H9 (cell line): ENCODE results near the gene RAB6B. TPM values are rescaled to one million over a fixed set of nuclear protein-coding genes. Genes with fewer than 3 reads are reported as not detected.

Source experiments
- DNase-seq: peaks from one replicate; pipeline ENCODE4 v3.0.0-alpha.2; 2017
- H2AFZ ChIP-seq: one replicate; pipeline ENCODE4 v1.6.1; 2013; ENCODE audit warnings: mild to moderate bottlenecking, low read length, control low read depth, moderate library complexity
- H2AK5ac ChIP-seq: 2 replicates; pipeline ENCODE4 v1.6.1; 2013; ENCODE audit warnings: low read length, control low read depth, mixed read lengths; ENCODE audit not compliant: insufficient read length
- H2BK120ac ChIP-seq: one replicate; pipeline ENCODE4 v1.6.1; 2013; ENCODE audit warnings: low read depth, mild to moderate bottlenecking, low read length, control low read depth, inconsistent platforms; ENCODE audit not compliant: poor library complexity, severe bottlenecking
- H2BK12ac ChIP-seq: 2 replicates; pipeline ENCODE4 v1.6.1; 2013; ENCODE audit warnings: low read length, control low read depth, mixed read lengths, low read depth; ENCODE audit not compliant: insufficient read length
- H2BK15ac ChIP-seq: 2 replicates; pipeline ENCODE4 v1.6.1; 2013; ENCODE audit warnings: low read depth, low read length, control low read depth
- H2BK20ac ChIP-seq: one replicate; pipeline ENCODE4 v1.6.1; 2013; ENCODE audit warnings: low read depth, mild to moderate bottlenecking, low read length, control low read depth, inconsistent platforms; ENCODE audit not compliant: poor library complexity, severe bottlenecking
- H2BK5ac ChIP-seq: 2 replicates; pipeline ENCODE4 v1.6.1; 2013; ENCODE audit warnings: low read length, control low read depth, mixed read lengths; ENCODE audit not compliant: insufficient read length
- H3K14ac ChIP-seq: 2 replicates; pipeline ENCODE4 v1.6.1; 2013; ENCODE audit warnings: low read length, control low read depth; ENCODE audit not compliant: insufficient read depth
- H3K18ac ChIP-seq: 2 replicates; pipeline ENCODE4 v1.6.1; 2013; ENCODE audit warnings: low read depth, mild to moderate bottlenecking, mixed read lengths, low read length, control low read depth; ENCODE audit not compliant: insufficient read length
- H3K23ac ChIP-seq: 2 replicates; pipeline ENCODE4 v1.6.1; 2013; ENCODE audit warnings: low read length, control low read depth, mixed read lengths, low read depth; ENCODE audit not compliant: insufficient read length
- H3K23me2 ChIP-seq: 2 replicates; pipeline ENCODE4 v1.6.1; 2013; ENCODE audit warnings: low read depth, mild to moderate bottlenecking, mixed read lengths, low read length, control low read depth; ENCODE audit not compliant: insufficient read length, poor library complexity, severe bottlenecking
- H3K27ac ChIP-seq: 2 replicates; pipeline ENCODE4 v1.5.1; 2013; ENCODE audit warnings: low read length, control low read depth, mixed read lengths, low read depth; ENCODE audit not compliant: insufficient read length
- H3K27me3 ChIP-seq: 2 replicates; pipeline ENCODE4 v1.6.1; 2013; ENCODE audit warnings: low read length, control low read depth, inconsistent platforms; ENCODE audit not compliant: insufficient read depth
- H3K4ac ChIP-seq: 2 replicates; pipeline ENCODE4 v1.6.1; 2013; ENCODE audit warnings: low read depth, mild to moderate bottlenecking, control low read depth, inconsistent platforms, low read length, moderate library complexity
- H3K4me1 ChIP-seq: 2 replicates; pipeline ENCODE4 v1.6.1; 2013; ENCODE audit warnings: low read length, control low read depth, inconsistent platforms; ENCODE audit not compliant: insufficient read depth
- H3K4me2 ChIP-seq: 2 replicates; pipeline ENCODE4 v1.6.1; 2013; ENCODE audit warnings: low read length, control low read depth, mixed read lengths; ENCODE audit not compliant: insufficient read length, insufficient read depth
- H3K56ac ChIP-seq: 2 replicates; pipeline ENCODE4 v1.6.1; 2013; ENCODE audit warnings: low read depth, mild to moderate bottlenecking, mixed read lengths, low read length, control low read depth; ENCODE audit not compliant: insufficient read length
- H3K79me1 ChIP-seq: 2 replicates; pipeline ENCODE4 v1.6.1; 2013; ENCODE audit warnings: low read depth, mild to moderate bottlenecking, moderate library complexity, low read length, control low read depth, inconsistent platforms; ENCODE audit not compliant: insufficient read depth, poor library complexity, severe bottlenecking
- H3K79me2 ChIP-seq: 2 replicates; pipeline ENCODE4 v1.6.1; 2013; ENCODE audit warnings: low read length, control low read depth, inconsistent platforms; ENCODE audit not compliant: insufficient read depth
- H3K9ac ChIP-seq: 2 replicates; pipeline ENCODE4 v1.6.1; 2013; ENCODE audit warnings: low read length, control low read depth, mixed read lengths; ENCODE audit not compliant: insufficient read length; ENCODE audit errors: extremely low read depth
- H3K9me3 ChIP-seq: one replicate; pipeline ENCODE4 v1.6.1; 2013; ENCODE audit warnings: low read depth, low read length, inconsistent platforms; ENCODE audit not compliant: control insufficient read depth
- H3T11ph ChIP-seq: one replicate; pipeline ENCODE4 v1.6.1; 2013; ENCODE audit warnings: mild to moderate bottlenecking, low read length, control low read depth, inconsistent platforms
- H4K20me1 ChIP-seq: one replicate; pipeline ENCODE4 v1.6.1; 2013; ENCODE audit not compliant: control insufficient read depth, insufficient read length, insufficient read depth
- H4K5ac ChIP-seq: 2 replicates; pipeline ENCODE4 v1.6.1; 2013; ENCODE audit warnings: low read depth, mild to moderate bottlenecking, mixed read lengths, low read length, control low read depth; ENCODE audit not compliant: insufficient read length
- H4K8ac ChIP-seq: replicated peaks from 2 replicates; pipeline ENCODE4 v1.6.1; 2013; ENCODE audit warnings: low read length, control low read depth, mixed read lengths, low read depth; ENCODE audit not compliant: insufficient read length
- H4K91ac ChIP-seq: 2 replicates; pipeline ENCODE4 v1.6.1; 2013; ENCODE audit warnings: low read depth, mild to moderate bottlenecking, moderate library complexity, mixed read lengths, low read length, control low read depth; ENCODE audit not compliant: insufficient read length
- H3K27ac Mint-ChIP-seq, 3 experiments: 2 replicates in 2 of 3; 3 replicates in 1 of 3; pipeline ENCODE4 v1.8.0; 2020 to 2021; ENCODE audit warnings: mixed read lengths in 3 of 3, mild to moderate bottlenecking in 1 of 3, moderate library complexity in 1 of 3
- H3K27me3 Mint-ChIP-seq: 2 replicates; pipeline ENCODE4 v1.8.0; 2021; ENCODE audit warnings: low read depth, mild to moderate bottlenecking, moderate library complexity, mixed read lengths
- H3K36me3 Mint-ChIP-seq, 3 experiments: 2 replicates in 2 of 3; 3 replicates in 1 of 3; pipeline ENCODE4 v1.8.0; 2020 to 2021; ENCODE audit warnings: low read depth in 3 of 3, mixed read lengths in 3 of 3; ENCODE audit not compliant: insufficient read depth in 1 of 3
- H3K4me1 Mint-ChIP-seq, 2 experiments: 2 replicates each; pipeline ENCODE4 v1.8.0; 2020; ENCODE audit warnings: mixed read lengths in 2 of 2
- H3K4me3 Mint-ChIP-seq, 2 experiments: 2 replicates in 1 of 2; 3 replicates in 1 of 2; pipeline ENCODE4 v1.8.0; 2020 to 2021; ENCODE audit warnings: mild to moderate bottlenecking in 2 of 2, mixed read lengths in 2 of 2, moderate library complexity in 1 of 2
- H3K9me3 Mint-ChIP-seq, 2 experiments: 2 replicates in 1 of 2; 3 replicates in 1 of 2; pipeline ENCODE4 v1.8.0; 2020; ENCODE audit warnings: mild to moderate bottlenecking in 2 of 2, mixed read lengths in 2 of 2, moderate library complexity in 1 of 2
- WGBS: extraction: QIAGEN DNeasy Blood & Tissue Kit; methylation state at CpG from one replicate; pipeline ENCODE4 v1.1.7; 2013; ENCODE audit warnings: missing lambda C conversion rate, low lambda C conversion rate, mixed read lengths; ENCODE audit not compliant: insufficient read length; ENCODE audit errors: extremely low coverage; 5-methylcytosine and 5-hydroxymethylcytosine counted together
- total RNA-seq: library from RNA; stranded (reverse); gene quantifications from 2 replicates; pipeline ENCODE4 v1.2.1, GENCODE V29; 2021
- TF ChIP-seq, protein P1 (sequence below): fragments of 200-600 bp; sonication (generic); conservative IDR thresholded peaks from 3 replicates; pipeline ENCODE4 v1.8.0; 2021; ENCODE audit warnings: antibody characterized with exemption, mild to moderate bottlenecking

The RAB6B gene
- total RNA-seq, 1 experiment from 2014 or later = 12.3 TPM

DNA sequence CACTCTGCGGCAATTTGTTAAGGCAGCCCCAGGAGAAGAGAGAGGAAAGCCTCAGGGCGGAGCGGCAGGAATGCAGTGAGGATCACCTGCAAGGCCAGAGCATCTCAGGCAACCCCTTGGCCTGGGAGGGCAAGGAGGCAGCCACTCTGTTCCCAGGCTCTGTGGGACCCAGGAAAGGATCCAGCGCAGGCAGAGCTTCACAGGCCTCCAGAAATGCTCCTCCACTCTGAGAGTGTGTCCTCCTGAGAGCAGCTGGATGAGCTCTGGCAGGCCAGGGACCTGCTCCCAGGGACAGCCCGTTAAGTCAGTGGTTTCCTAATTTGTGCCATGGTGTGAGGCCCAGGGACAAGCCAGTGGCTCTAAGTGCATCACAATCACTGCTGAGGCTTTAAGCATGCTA, 35.2 kb downstream of the RAB6B start:
- H2AK5ac ChIP-seq = no peak overlapping the region
- H3K9me3 ChIP-seq = no peaks in the 10 kb centered on the region
- no peak overlapping the region for H2BK12ac ChIP-seq
- no peak overlapping the region for H2AFZ ChIP-seq
- TF ChIP-seq, protein P1, sequence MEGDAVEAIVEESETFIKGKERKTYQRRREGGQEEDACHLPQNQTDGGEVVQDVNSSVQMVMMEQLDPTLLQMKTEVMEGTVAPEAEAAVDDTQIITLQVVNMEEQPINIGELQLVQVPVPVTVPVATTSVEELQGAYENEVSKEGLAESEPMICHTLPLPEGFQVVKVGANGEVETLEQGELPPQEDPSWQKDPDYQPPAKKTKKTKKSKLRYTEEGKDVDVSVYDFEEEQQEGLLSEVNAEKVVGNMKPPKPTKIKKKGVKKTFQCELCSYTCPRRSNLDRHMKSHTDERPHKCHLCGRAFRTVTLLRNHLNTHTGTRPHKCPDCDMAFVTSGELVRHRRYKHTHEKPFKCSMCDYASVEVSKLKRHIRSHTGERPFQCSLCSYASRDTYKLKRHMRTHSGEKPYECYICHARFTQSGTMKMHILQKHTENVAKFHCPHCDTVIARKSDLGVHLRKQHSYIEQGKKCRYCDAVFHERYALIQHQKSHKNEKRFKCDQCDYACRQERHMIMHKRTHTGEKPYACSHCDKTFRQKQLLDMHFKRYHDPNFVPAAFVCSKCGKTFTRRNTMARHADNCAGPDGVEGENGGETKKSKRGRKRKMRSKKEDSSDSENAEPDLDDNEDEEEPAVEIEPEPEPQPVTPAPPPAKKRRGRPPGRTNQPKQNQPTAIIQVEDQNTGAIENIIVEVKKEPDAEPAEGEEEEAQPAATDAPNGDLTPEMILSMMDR = no peak
- H4K5ac ChIP-seq = no peak overlapping the region
- no peaks in the 10 kb centered on the region for H3K27me3 ChIP-seq
- H2BK5ac ChIP-seq = no peak overlapping the region
- no peak overlapping the region for H4K8ac ChIP-seq
- no peak overlapping the region for H3K27ac ChIP-seq
- H3K9ac ChIP-seq = no peak overlapping the region
- no peaks in the 10 kb centered on the region for H3K79me1 ChIP-seq
- H3K4me2 ChIP-seq = no peak overlapping the region
- no peaks in the 10 kb centered on the region; the same call in 1 of the 2 replicates for H3K4me1 ChIP-seq
- H2BK120ac ChIP-seq = no peak overlapping the region
- Mint-ChIP-seq H3K4me3 (no peak overlapping the region), H3K27ac (peak overlapping the region; percentile 42 to 72 (median 64); a peak in 2 of 7 replicates), H3K36me3 (no peaks in the 10 kb centered on the region; a peak in 1 of 7 replicates), H3K27me3 (no peaks in the 10 kb centered on the region), H3K4me1 (peaks cover 15 to 19% of the 10 kb centered on the region in 2 experiments), H3K9me3 (no peaks in the 10 kb centered on the region)
- H3K18ac ChIP-seq = no peak overlapping the region
- H3K79me2 ChIP-seq = no peaks in the 10 kb centered on the region
- no peaks in the 10 kb centered on the region for H4K20me1 ChIP-seq
- H2BK20ac ChIP-seq = no peak overlapping the region
- H3K4ac ChIP-seq = no peak overlapping the region
- no peak overlapping the region for H3K56ac ChIP-seq
- no peak overlapping the region; the same call in 1 of the 2 replicates for H3K14ac ChIP-seq
- no CpG with 5 or more reads among the region's 5 CpGs for WGBS
- no peaks in the 10 kb centered on the region for H3K23me2 ChIP-seq
- H3T11ph ChIP-seq = no peak overlapping the region
- H4K91ac ChIP-seq = no peak overlapping the region
- H2BK15ac ChIP-seq = no peak overlapping the region
- no peak overlapping the region for H3K23ac ChIP-seq
- DNase-seq = peak; percentile 46
